Spinal cord (tissue), 10 donors: ENCODE data around the gene STXBP5L. TPM values are rescaled to one million over a fixed set of nuclear protein-coding genes. Genes with fewer than 3 reads are reported as not detected.
"Not testable (repeated sequence)": the region's sequence is repeated elsewhere in the genome, so short reads cannot be mapped to it uniquely, and the experiment has no call there.

Experiments
- DNase-seq, 6 donors: peaks; one replicate each; pipeline versions ENCODE4 v3.0.0 to v3.0.0-alpha.2; 2013 to 2015; ENCODE audit warnings: low spot score in 6 of 6, low read depth in 4 of 6
- H3K27ac ChIP-seq: one replicate; pipeline ENCODE4 v1.5.1; 2013; ENCODE audit warnings: low read depth, low read length, control low read depth
- H3K27me3 ChIP-seq: one replicate; pipeline ENCODE4 v1.6.1; 2013; ENCODE audit warnings: low read length; ENCODE audit not compliant: control insufficient read depth, insufficient read depth
- H3K36me3 ChIP-seq: one replicate; pipeline ENCODE4 v1.6.1; 2013; ENCODE audit warnings: low read length; ENCODE audit not compliant: control insufficient read depth, insufficient read depth
- H3K4me1 ChIP-seq: one replicate; pipeline ENCODE4 v1.6.1; 2013; ENCODE audit warnings: low read length; ENCODE audit not compliant: control insufficient read depth, insufficient read depth
- H3K4me3 ChIP-seq: one replicate; pipeline ENCODE4 v1.5.1; 2013; ENCODE audit warnings: low read depth, low read length, control low read depth
- H3K9me3 ChIP-seq: one replicate; pipeline ENCODE4 v1.6.1; 2013; ENCODE audit warnings: low read length; ENCODE audit not compliant: control insufficient read depth, insufficient read depth
- WGBS: methylation state at CpG from one replicate; pipeline ENCODE4 v1.1.5; 2013; ENCODE audit warnings: missing lambda C conversion rate; ENCODE audit not compliant: insufficient coverage; 5-methylcytosine and 5-hydroxymethylcytosine counted together
- polyA plus RNA-seq, 2 donors: library from polyadenylated mRNA; unstranded; fragments of 120-200 nt; gene quantifications; one replicate each; pipeline ENCODE4 v1.2.1, GENCODE V29; 2013; ENCODE audit not compliant: insufficient read length in 2 of 2
- total RNA-seq, 2 donors: library from RNA; depleted of rRNA in 1 of 2; stranded (reverse); fragments of 120-200 nt in 1 of 2; fragments of >200 nt in 1 of 2; gene quantifications; one replicate each; pipeline versions ENCODE4 v1.2.3 to v1.2.4, GENCODE V29; 2013 to 2014
- donor health status: healthy.

The STXBP5L gene
- total and polyA plus RNA-seq, 4 donors: 4.1 to 19.1 (median 6.4) TPM

DNA sequence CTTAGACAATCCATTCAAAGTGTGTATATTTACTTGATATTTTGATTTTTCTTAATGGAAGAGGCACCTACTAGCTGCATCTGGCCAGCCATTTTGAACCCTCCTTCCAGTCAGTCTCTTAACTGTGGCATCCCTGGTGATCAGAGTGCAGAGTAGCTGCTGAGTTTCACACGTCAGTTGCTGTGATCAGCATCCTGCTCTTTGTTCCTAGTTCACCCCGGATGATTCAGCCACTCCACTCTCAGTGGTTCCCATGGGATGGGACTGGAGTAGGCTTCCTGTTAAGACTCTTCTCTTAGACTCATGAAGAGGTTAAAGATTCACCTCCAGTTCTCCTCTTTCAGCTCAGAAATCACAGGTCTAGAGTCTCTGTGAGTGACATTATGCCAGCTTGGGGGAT lies 75.8 kb downstream of the STXBP5L start:
- DNase-seq: no peak
- Histone ChIP-seq H3K9me3 (peaks cover 5% of the 10 kb centered on the region), H3K4me3 (no peak overlapping the region), H3K36me3 (no peaks in the 10 kb centered on the region), H3K27ac (no peak overlapping the region), H3K4me1 (no peaks in the 10 kb centered on the region), H3K27me3 (no peaks in the 10 kb centered on the region)
- 86% methylated on average over 1 of the region's 2 CpGs for WGBS

DNA sequence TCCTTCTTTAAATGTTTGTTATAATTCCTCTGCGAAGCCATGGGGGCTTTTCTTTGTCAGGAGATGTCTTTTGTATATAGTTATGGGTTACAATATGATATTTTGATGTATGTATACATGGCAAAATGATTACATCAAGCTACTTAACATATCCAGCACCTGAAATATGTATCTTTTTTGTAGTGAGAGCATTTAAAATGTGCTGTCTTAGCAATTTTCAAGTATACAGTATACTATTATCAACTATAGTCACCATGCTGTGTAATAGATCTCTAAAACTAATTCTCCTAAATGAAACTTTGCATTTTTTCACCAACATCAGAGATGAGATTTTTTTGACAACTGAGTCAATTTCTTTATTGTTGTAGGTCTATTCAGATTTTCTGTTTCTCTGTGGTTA lies 77.2 kb downstream of the STXBP5L start:
- no peak overlapping the region for H3K4me3 ChIP-seq
- DNase-seq: no peak
- no peaks in the 10 kb centered on the region for H3K36me3 ChIP-seq
- H3K4me1 ChIP-seq: no peaks in the 10 kb centered on the region
- H3K9me3 ChIP-seq: peaks cover 5% of the 10 kb centered on the region
- WGBS: no CpG with 5 or more reads among the region's 1 CpG
- no peaks in the 10 kb centered on the region for H3K27me3 ChIP-seq
- H3K27ac ChIP-seq: no peak overlapping the region

DNA sequence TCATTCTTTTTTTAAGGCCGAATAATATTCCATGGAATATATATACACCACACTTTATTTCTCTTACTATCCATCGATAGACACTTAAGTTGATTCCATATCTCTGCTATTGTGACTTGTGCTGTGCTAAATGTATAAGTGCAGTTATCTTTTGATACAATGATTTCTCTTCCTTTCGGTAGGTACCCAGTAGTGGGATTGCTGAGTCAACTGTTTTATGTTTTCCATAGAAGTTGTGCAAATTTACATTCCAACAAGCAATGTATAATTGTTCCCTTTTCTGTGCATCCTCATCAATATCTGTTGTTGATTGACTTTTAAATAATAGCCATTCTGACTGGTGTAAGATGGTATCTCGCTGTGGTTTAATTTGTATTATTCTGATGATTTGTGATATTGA lies 81.0 kb downstream of the STXBP5L start:
- Histone ChIP-seq H3K9me3 (peaks cover 1% of the 10 kb centered on the region), H3K27ac (no peak overlapping the region), H3K36me3 (no peaks in the 10 kb centered on the region), H3K4me3 (no peak overlapping the region), H3K27me3 (no peaks in the 10 kb centered on the region), H3K4me1 (no peaks in the 10 kb centered on the region)
- DNase-seq: no peak
- WGBS: no CpG with 5 or more reads among the region's 4 CpGs

DNA sequence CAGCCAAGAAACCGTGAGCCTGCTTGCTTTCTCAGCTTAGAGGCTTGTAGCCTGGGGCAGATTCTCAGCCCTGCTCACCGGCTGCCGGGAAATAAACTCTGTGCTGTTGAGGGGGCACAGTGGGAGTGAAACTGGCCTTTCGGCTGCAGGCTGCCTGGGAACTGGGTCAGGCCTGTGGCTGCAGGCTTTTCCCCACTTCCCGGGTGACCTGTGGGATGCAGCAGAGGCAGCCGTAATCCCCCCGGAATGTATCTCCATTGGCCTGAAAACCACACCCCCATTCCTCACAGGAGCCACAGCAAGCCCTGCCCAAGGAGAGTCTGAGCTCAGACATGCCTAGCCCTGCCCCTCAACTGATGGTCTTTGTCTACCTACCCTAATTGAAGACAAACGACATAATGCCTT lies 110.9 kb downstream of the STXBP5L start:
- Histone ChIP-seq H3K27ac (no peak overlapping the region), H3K36me3 (no peaks in the 10 kb centered on the region), H3K27me3 (no peaks in the 10 kb centered on the region), H3K4me1 (no peaks in the 10 kb centered on the region), H3K9me3 (peaks cover 3% of the 10 kb centered on the region), H3K4me3 (no peak overlapping the region)
- 90% methylated on average over 8 of the region's 8 CpGs for WGBS
- no peak for DNase-seq

DNA sequence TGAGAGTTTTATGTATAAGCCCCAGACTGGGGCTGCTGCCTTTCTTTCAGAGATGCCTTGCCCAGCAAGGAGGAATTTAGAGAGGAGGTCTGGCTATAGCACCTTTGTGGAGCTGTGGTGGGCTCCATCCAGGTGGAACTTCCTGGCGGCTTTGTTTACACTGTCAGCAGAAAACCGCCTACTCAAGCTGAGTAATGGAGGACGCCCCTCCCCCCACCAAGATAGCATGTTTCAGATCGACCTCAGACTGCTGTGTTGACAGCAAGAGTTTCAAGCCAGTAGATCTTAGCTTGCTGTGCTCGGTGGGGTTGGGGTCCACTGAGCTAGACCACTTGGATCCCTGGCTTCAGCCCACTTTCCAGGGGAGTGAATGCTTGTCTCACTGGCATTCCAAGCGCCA lies 155.6 kb downstream of the STXBP5L start:
- DNase-seq: no peak
- Histone ChIP-seq H3K4me3 (no peak overlapping the region), H3K27ac (no peak overlapping the region), H3K27me3 (no peaks in the 10 kb centered on the region), H3K36me3 (no peaks in the 10 kb centered on the region), H3K4me1 (no peaks in the 10 kb centered on the region), H3K9me3 (no peaks in the 10 kb centered on the region)
- 92% methylated on average over 6 of the region's 6 CpGs for WGBS

DNA sequence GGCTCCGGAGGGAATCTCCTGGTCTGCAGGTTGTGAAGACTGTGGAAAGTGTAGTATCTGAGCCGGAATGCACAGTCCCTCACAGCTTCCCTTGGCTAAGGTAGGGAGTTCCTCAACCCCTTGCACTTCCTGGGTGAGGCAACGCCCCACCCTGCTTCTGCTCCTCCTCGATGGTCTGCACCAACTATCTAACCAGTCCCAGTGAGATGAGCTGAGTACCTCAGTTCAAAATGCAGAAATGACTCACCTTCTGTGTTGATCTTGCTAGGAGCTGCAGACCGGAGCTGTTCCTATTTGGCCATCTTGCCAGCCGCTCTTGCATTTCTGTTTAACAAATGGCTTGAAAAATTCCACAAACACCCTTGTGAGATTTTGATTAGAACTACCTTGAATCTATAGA lies 156.1 kb downstream of the STXBP5L start:
- Histone ChIP-seq H3K27me3 (no peaks in the 10 kb centered on the region), H3K4me3 (no peak overlapping the region), H3K27ac (no peak overlapping the region), H3K9me3 (no peaks in the 10 kb centered on the region), H3K4me1 (no peaks in the 10 kb centered on the region), H3K36me3 (no peaks in the 10 kb centered on the region)
- 100% methylated on average over 5 of the region's 6 CpGs for WGBS
- no peak for DNase-seq

DNA sequence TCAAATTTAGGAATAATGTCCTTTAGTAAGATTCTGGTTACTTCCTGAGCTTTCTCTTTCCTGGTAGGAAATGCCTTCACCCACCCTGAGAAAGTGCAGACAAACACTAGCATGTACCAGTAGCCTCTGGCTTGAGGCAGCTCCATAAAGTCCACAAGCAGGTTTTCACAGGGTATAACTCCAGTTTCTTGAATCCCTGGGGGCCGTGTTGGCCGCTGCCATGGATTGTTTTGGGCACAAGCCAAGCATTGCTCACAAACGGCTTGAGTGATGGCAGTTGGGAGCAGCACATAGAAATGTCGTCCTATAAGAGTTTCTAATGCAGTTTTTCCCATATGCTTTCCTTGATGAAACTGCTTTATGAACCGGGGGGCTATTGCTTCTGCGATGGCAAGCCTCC lies 164.1 kb downstream of the STXBP5L start:
- Histone ChIP-seq H3K9me3 (no peaks in the 10 kb centered on the region), H3K36me3 (no peaks in the 10 kb centered on the region), H3K4me3 (no peak overlapping the region), H3K27me3 (no peaks in the 10 kb centered on the region), H3K4me1 (no peaks in the 10 kb centered on the region), H3K27ac (no peak overlapping the region)
- DNase-seq: peak in 3 of 6 donors; percentile 4 to 60 (median 48)
- no CpG with 5 or more reads among the region's 6 CpGs for WGBS

DNA sequence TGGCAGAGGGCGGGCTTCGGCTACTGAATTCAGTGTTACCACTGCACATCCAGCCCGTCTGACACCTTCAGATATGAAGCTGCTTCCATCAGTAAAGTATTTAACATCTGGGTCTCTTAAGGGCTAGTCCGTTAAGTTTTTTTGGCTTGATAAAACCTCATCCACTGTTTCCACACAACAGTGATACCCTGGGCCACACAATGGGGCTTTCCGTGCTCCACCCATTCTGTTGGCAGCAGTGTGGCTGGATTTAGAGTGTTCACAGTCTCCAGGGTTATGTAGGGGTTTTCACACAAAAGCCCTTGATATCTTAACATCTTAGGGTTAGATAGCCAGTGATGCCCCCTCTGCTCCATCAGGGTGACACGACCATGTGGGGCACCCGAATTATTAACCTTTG lies 165.0 kb downstream of the STXBP5L start:
- 97% methylated on average over 5 of the region's 7 CpGs for WGBS
- Histone ChIP-seq H3K9me3 (no peaks in the 10 kb centered on the region), H3K36me3 (no peaks in the 10 kb centered on the region), H3K4me3 (no peak overlapping the region), H3K4me1 (no peaks in the 10 kb centered on the region), H3K27me3 (no peaks in the 10 kb centered on the region), H3K27ac (no peak overlapping the region)
- no peak for DNase-seq

DNA sequence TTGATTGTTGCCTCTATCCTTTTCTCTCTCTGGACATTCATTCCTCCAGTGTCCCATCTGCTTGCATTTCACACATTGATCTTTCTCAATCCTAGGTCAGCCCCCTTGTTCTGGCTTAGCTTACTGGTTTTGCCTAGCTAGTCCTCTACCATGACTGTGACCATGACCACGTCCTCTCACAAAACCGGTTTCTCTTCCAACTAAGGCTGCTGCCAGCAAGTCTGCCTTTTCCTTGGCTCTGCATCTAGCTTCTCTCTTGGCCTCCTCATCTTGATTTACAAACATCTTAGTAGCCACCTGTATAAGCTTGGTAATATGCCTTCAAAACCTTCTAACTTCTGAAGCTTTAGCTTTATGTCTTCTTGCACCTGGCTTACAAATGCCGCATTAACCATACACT lies 167.2 kb downstream of the STXBP5L start:
- 84% methylated on average over 3 of the region's 3 CpGs for WGBS
- DNase-seq: no peak
- Histone ChIP-seq H3K27ac (no peak overlapping the region), H3K4me3 (no peak overlapping the region), H3K36me3 (peaks cover 7% of the 10 kb centered on the region), H3K9me3 (no peaks in the 10 kb centered on the region), H3K4me1 (no peaks in the 10 kb centered on the region), H3K27me3 (no peaks in the 10 kb centered on the region)

DNA sequence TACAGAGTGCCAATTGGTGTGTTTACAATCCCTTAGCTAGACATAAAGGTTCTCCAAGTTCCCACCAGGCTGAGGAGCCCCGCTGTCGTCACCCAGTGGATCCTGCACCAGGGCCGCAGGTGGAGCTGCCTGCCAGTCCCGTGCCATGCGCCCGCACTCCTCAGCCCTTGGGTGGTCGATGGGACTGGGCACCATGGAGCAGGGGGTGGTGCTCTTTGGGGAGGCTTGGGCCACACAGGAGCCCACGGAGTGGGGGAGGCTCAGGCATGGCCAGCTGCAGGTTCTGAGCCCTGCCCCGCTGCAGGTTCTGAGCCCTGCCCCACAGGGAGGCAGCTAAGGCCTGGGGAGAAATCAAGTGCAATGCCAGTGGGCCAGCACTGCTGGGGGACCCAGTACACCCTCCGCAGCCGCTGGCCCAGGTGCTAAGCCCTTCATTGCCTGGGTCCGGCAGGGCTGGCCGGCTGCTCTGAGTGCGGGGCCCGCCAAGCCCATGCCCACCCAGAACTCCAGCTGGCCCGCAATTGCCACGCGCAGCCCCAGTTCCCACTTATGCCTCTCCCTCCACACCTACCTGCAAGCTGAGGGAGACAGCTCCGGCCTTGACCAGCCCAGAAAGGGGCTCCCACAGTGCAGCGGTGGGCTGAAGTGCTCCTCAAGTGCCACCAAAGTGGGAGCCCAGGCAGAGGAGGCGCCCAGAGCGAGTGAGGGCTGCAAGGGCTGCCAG lies 170.5 kb downstream of the STXBP5L start:
- 96% methylated on average over 22 of the region's 22 CpGs for WGBS
- not testable (repeated sequence) for H3K36me3 ChIP-seq, H3K27ac ChIP-seq, DNase-seq, H3K27me3 ChIP-seq, H3K4me3 ChIP-seq, H3K4me1 ChIP-seq, H3K9me3 ChIP-seq
